ENCODE results near the gene RGS9.
"Not testable (repeated sequence)": the region's sequence is repeated elsewhere in the genome, so short reads cannot be mapped to it uniquely, and the experiment has no call there.

The RGS9 gene

DNA sequence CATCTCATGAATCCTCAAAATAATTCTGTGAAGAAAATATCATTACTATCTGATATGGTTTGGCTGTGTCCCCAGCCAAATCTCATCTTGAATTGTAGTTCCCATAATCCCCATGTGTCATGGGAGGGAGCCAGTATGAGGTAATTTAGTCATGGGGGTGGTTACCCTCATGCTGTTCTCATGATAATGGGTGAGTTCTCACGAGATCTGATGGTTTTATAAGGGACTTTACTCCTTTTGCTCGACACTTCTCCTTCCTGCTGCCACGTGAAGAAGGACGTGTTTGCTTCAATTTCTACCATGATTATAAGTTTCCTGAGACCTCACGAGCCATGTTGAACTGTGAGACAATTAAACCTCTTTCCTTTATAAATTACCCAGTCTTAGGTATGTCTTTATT, 20.7 kb upstream of the RGS9 start:
- DNase-seq, result not testable (repeated sequence)

DNA sequence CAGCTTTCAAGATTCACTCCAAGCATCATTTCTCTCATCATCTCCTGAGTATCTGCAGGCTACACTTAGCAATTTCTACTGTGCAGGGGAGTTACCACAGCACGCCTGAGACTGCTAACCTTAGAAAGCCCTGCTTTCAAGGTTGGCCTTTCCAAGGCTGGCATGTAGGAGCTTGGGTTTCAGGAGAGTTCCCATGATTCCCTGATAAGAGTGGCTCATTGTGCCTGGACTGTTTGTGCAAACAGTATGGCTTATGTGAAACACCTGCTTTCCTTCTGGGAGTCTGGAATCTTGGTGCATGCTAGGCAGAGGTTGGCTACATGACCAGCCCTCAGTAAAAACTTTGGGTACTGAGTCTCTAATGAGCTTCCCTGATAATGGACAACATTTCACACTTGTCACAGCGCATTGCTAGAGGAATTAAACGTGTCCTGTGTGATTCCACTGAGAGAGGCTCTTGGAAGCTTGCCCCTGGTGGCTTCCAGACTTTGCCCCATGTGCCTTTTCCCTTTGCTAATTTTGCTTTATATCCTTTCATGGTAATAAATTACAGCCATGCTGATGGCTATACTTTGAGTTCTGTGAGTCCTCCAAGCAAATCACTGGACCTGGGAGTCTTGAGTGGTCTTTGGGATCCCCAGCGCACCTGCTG, 19.7 kb upstream of the RGS9 start:
- DNase-seq, result no peak

DNA sequence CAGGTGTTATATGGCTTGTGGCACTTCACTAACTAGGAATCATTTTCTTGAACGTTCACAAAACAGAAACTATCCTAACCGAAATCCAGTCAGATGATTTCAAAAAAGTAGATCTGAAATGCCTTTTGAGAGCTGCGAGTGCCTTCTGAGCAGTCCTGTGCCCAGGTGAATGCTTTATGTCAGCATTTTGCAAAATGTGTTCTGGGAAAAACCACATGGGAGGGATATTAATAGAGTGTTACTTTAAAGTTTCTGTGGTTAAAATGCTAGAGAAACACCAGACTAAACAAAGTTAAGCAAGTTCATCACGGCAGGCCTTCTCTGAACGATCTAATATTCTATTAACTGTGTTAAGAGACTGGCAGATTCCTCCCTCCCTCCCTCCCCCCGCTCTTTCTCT, 15.8 kb upstream of the RGS9 start:
- DNase-seq, result no peak

DNA sequence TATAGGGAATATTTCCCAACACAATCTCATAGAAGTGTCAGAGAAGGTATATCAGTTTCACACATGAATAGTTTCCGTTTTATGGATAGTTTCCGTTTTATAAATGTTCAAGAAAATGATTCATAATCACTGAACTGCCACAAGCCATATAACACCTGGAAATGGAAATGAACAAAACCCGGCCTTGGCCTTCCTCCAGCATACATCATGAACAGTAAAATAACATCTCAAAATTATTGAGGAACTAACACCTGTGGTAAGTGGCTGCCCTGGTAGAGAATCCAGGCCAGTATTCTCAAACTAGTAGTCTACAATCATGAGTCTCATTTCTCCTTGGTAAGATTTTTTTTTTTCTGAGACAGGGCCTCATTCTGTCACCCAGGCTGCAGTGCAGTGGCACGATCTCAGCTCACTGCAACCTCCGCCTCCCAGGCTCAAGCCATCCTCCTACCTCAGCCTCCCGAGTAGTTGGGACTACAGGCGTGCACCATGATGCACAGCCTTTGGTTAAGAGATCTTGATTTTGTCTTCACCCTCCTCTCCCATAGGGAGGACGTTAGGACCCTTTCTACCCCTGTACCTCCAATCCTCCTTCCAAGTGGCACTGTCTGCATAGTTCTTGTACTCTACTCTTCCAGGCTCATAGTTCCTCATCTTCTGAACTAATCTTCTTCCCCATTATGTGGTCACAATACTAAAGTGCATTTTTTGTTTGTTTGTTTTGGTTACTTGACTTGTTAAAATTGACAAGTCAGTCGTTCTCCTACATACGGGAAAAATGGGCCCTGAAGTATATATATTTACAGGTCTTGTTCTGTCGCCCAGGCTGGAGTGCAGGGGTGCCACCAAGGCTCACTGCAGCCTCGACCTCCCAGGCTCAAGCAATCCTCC, 15.0 kb upstream of the RGS9 start:
- no peak for DNase-seq

DNA sequence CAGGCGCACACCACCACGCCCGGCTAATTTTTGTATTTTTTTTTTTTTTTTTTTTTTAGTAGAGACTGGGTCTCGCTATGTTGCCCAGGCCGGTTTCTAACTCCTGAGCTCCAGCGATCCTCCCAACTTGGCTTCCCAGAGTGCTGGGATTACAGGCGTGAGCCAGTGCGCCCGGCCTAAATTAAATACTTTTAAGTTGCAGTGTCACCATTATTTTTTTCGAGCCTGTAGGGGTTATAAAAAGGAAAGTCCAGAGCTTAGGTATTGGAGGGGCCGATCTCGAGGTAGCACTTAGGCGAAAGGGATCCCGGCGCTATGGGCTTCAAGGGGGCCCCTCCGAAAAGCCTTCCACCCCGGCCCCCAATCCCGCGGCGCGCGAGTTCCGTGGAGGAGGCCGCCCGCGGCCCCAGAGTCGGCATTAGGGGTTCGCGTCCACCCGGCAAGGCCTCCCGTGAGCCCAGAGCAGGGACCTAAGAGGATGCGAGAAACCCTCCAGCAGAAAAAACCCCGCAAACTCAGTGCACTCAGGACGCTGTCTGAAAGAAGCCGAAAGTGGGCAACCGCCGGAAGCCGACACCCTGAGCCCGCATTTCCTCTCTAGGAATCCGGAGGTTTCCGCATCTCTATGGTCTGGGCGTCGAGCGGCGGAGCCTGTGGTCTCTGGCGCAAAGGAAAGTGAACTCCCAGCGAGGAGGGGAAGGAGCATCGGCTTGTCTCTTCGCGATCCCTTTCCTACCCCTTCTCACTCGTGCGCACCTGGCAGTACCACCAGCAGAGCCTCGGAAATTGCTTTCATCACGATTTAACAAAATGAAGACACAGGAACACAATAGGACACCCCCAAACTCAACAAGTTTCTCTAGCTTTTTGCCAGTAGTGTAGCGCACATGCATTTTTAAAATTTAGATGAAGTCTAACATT, 14.1 kb upstream of the RGS9 start:
- peak; percentile 66 to 92 for DNase-seq

DNA sequence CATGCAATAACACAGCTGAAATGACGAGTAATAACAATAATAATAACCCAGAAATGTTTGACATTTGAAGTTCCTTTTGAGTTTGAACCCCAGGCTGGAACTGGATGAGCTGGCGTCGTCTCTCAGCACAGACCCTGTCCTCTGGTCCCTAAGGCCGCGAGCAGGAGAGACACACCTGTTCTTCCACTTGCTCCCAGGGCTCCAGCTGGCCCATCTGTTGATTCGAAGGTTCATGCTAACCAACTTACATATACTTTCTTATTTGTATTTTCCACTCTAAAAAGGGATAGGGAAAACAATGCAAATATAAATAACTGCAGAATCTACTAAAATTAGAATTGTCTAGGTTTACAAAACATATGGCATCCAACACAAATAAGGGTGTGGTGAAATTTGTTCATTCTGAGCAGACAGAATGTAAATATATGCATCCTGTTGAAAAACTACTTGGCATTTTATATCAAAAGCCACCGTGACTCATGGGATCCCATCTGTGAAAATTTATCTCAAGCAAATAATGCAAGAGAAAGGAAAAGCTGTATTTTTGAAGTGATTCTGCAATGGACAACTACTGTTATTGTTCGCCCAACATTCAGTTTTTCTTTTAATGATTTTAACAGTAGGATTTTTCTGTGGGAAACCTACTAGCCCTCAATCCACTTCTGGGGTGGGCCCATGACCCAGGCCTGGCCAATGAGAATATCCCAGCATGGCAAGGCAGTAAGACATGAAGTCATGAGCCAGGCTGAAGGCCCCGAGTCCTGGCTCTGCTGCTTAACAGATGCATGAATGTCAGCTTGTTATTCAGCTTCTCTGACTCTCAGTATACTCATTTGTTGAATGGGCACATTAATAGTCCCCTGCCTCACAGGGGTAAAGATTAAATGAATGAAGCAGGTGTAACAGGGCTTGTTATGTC, 13.2 kb upstream of the RGS9 start:
- DNase-seq, result peak in 1 of 2 experiments; percentile 26

DNA sequence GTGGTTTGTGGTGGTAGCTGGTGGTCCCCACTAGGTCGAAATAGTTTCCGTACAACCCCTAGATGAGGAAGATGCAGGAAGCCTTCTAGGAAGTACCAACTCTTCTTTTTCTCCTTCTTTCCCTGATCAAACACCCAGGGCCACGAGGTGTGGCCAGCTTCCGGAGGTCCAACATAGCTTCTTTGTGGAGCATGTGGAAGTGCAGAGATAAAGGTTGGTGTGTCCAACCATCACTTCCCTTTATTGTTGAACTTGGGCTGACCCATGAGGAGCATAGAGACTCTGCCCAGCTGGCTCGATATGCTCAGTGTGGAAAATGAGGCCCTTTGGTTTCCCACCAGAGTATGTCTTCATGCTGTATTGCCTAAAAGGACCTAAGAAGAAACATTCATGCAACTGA, 6.3 kb upstream of the RGS9 start:
- no peak for DNase-seq

DNA sequence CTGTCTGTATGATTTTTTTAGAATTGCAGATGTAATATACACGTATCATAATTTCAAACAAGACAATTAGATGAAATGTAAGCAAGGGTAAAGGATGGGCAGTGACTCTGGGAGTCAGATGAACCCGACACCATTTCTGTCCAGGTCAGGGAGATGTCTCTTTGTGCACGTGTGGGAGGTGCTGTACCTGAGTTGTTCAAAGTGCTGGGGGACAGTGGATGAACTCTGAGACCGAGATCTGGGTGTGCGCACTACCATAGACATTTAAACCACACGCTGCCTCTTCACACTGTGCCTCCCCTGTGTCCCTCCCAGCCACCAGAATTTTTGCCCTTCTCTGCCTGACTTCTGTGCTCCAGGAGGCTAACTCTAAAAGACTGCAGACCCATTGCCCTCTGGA, 5.9 kb upstream of the RGS9 start:
- DNase-seq, result no peak

DNA sequence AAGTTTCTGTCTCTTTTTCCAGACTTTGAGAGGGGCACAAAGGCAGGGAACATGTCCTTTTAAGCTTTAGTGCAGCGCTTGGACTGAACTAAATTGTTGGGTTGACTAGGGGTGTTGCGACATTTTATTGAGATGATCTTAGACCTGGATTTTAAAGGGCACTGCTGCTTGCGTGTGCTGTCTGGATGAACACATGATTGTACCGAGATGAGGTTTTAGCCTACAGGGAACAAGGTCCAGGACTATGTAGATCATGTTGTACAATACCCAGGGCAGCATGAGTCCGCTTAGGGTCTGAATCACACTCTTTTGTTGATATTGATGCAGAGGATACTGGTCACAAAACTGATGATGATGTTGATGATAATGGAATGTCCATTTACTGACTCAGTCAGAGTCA, 5.2 kb upstream of the RGS9 start:
- no peak for DNase-seq

DNA sequence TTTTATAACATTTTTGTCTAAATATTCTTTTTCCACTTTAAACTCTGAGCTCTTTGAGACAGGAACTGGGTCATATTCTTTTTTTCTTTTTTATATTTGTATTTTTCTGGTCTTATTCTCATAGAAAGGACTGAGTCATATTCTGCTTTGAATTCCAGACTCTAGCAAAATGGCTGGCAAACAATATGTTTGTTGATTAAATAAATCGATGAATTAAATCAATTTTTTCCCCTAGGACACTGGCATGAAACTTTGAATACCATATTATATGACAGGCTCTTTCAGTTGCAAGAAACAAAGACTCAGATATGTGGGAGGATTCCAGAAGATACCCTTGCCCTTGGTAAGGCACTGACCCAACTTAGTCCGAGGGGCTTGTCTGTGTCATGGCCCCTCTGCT, 3.1 kb upstream of the RGS9 start:
- DNase-seq, result no peak

DNA sequence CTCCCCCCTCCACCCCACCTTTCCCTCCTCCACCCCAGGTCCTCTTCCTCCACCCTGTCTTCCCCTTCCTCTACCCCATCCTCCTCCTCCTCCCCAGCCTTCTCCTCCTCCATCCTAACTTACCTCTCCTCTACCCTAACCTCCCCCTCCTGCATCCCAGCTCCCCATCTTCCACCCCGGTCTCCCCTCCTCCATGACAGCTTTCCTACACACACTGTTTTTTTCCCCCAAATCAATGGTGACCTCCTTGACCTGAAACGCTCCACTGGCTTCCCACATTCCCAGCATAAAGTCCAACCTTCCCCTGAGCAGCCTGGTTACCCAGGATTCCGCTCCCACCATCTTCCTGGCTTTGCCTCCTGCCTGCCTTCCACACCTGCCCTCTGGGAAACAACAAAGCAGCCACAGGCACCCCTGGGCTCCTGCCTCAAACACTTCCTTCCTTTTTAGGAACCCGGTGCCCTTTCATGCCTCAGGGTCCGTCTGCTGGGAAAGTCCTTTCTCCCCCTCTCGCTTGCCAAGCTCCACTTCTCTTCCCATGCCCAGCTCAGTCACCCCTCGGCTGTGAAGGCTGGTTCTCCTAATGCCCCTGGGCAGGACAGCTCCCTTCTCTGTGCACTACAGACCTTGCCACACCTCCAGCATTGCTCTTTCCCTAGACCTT, 2.1 kb downstream of the RGS9 start:
- no peak for DNase-seq

DNA sequence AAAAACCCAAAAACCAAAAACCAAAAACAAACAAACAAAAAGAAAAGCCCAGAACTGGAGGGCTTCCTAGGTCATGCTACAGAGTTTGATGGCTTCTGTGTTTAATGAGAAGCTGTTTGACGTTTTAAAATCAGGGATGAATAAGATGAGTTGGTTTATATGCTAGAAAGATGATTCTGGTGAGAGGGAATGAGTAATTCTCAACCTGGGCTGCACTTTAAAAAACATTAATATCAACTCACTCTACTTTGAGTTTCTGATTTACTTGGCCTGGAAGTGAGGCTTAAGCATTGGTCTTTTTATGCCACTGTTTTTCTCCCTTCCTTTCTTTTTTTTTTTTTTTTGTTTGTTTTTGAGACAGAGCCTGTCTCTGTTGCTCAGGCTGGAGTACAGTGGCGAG, 5.1 kb downstream of the RGS9 start:
- no peak for DNase-seq

DNA sequence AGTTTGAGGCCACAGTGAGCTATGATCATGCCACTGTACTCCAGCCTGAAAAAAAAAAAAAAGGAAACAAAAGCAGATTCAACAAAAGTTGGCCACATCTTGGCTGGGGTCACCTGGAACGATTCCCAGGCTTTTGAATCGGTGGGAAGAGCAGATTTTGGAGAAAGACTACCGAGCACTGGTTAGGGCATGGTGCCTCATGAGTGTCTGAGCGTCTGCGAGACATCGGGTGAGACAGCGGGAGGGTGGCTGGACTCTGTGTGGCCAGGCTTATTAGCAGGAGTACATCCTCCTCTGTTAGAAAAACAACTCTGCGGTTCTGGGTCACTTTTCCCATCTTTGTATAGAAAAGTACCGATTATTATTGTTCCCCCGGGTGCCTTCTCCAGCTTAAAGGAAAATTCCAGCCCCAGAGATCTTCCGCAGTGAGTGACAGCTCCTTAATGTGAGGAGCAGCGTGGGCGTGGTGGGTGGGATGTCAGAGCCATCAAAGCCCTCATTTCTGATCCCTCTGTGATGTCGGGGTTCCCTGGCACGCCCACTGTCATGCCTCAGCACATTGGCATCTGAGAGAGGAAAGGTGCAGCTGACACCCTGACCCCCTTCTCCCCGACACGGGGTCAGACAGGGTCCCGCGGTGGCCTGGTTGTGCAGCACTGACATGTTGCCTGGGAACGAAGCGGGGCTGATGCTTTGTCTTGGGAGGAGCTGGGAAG, 6.9 kb downstream of the RGS9 start:
- DNase-seq, result peak in 1 of 2 experiments; percentile 7

DNA sequence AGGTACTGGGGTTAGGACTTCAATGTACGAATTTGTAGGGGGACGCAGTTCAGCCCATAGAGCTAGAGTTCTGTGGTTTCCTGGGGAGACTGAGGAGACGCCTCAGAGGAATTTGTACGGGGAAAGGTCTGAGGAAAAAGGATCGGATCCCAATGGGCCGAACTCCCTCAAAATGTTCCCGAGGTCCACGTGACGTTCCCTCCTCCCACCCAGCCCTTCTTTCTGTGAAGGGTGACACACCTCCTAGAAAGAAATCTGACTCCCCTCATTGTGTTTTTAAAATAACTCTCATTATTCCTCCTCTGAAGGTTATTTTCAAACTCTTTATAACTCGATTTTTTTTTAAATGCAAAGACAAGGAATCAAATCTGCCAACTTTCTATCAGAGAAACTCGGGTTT, 8.6 kb downstream of the RGS9 start:
- no peak for DNase-seq

DNA sequence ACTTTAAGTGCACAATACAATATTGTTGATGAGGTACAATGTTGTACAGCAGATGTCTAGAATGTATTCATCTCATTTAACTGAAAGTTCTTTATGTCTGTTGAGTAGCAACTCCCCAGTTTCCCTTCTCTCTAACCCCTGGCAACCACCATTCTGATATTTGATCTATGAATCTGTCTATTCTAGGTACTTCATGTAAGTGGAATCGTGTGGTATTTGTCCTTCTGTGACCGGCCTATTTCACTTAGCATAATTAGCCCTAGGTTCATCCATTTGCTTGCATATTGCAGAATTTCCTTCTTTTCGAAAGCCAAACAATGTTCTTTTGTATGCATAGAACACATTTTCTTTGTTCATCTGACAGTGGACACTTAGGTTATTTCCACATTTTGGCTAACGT, 10.8 kb downstream of the RGS9 start:
- DNase-seq, result no peak

DNA sequence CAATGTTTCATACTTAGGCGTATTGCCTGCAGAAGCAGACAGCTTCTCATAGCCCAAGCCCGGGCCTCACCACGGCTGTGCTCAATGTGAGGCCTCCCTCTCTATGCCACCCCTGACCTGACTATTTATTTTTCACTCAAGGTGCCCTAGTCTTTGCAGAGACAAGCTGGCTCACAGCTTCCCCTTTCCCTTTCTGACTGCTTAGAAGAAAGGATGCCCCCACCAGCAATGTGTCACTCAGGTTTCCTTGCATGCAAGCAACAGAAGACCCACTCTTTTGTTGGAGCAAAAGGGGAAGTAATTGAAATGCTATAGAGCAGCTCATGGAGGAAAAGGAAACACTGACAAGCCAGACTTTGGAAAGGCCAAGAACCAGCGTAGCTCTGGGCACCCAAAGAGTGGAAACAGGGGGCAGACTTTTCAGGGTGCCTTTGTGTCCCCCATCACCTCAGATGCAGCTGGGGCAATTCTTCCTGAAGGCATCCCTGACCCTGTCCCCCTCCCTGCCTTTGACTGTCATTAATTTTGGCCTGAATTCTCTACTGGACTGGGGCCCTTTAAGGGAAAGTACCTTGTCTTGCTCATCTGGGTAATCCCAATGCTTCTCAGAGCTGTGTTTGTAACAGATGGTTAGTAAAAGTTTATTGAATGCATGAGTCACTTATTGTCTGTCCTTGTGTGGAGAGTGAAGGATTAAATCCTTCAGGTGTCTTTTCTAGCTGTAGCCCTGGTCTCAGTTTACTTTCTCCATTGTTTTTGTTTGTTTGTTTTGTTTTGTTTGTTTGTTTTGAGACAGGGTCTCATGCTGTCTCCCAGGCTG, 17.8 kb downstream of the RGS9 start:
- no peak for DNase-seq

DNA sequence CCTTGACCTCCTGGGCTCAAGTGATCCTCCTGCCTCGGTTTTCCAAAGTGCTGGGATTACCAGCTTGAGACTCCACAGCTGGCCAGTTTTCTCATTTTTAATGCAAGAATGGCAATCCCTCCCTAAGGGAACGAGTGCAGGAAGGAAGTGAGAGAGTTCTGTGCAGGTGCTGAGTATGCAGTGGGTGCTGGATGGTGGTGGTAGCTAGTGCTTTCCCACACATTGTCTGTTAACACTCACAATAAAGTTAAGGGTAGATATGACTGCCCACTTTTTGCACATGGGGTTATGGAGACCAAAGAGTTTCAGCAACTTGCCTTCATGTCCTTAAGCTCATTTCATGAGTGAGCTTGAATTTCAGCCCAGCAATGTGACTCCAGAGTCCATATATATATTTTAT, 18.5 kb downstream of the RGS9 start:
- DNase-seq, result no peak

DNA sequence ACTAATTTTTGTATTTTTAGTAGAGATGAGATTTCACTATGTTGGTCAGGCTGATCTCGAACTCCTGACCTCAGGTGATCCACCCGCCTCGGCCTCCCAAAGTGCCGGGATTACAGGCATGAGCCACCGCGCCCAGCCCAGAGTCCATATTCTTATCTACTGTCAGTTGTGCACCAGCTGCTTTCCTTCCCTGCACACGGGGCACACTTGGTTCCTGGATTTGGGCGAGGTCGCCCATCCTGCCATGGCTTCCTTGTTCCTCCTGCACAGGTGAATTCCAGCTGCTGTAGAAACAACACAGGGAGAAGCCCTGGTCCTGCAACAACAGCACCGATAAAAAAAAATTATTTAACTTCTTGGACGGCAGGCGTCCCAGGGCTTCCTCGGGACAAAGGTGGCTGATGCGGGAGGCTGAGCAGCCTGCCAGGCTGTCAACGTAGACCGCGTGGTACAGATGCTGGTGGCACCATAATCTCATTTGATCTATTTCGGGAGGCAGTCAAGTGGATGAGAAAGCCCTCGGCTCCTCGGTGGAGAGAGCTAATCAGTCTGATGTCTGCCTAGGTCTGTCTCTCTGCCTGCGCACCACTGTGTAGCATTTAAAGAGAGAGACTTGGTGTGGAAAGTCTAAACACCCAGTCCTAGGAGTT, 19.1 kb downstream of the RGS9 start:
- no peak for DNase-seq

DNA sequence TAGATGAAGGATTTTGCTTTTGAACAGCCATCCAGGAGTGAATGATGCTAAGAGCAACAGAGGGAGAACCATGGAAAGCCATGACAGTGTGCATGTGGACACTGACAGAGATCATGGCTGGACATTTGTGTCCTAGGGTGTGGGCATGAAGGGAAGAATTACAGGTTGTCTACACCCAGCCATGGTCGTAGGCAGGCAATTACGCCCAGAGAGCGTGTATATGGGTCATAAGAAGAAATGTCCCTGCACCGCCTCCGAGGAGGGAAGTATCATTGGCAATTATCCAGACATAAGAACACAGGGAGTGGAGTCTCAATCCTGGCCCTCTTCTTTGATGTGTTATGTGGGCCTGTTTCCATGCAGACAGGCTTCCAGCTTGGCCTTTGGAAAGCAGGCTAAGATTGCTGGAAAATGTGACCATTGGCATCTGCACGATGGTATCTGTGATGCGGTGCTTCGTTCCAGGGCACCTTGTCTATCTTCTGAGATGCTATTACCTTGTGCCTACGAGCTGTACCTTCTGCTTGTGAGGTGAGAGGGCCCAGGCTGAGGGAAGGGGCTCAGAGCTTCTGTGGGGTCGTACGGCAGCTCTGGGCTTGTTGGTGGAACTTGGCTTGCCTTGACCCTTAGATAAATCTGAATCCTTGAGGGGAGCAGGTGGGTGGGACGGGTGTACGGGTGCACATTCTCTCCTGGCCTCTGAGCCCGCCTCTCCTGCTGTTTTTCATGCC, 19.8 kb downstream of the RGS9 start:
- DNase-seq, result no peak

All from NCI-H446 (cell line).